ENCODE data around the gene MMEL1.
"Not testable (repeated sequence)": the region's sequence is repeated elsewhere in the genome, so short reads cannot be mapped to it uniquely, and the experiment has no call there.

MMEL1 gene

DNA sequence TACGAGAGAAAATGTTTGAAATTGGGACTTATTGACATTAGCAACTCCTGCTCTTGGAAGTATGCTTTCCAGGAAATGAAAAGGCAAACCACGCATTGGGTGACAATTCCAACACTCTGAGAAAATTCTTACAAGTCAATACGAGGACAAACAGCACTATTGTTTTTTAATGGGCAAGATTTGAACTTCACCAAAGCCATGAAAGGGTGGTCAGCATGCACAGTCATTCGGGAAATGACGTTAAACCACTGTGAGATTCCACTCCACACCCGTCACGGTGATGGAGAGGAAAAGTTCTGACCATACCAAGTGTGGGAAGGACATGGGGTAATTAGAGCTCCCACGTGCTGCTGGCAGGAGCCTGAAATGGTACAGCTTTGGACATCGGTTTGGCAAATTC, 58.5 kb downstream of the MMEL1 start:
- Histone ChIP-seq H3K27me3 (replicated peaks) (no peaks in the 10 kb centered on the region), H3K4me3 (ENCODE audit: low read depth, low read length) (no peak overlapping the region), H3K36me3 (replicated peaks) (no peaks in the 10 kb centered on the region), H3K27ac (no peak overlapping the region)
- in situ Hi-C loops (cut with HindIII; ENCODE audit: low pct_ligation_motif_present, low sequenced_read_pairs) = no loop called here
- DNase-seq = no peak
- TF ChIP-seq, protein P1, sequence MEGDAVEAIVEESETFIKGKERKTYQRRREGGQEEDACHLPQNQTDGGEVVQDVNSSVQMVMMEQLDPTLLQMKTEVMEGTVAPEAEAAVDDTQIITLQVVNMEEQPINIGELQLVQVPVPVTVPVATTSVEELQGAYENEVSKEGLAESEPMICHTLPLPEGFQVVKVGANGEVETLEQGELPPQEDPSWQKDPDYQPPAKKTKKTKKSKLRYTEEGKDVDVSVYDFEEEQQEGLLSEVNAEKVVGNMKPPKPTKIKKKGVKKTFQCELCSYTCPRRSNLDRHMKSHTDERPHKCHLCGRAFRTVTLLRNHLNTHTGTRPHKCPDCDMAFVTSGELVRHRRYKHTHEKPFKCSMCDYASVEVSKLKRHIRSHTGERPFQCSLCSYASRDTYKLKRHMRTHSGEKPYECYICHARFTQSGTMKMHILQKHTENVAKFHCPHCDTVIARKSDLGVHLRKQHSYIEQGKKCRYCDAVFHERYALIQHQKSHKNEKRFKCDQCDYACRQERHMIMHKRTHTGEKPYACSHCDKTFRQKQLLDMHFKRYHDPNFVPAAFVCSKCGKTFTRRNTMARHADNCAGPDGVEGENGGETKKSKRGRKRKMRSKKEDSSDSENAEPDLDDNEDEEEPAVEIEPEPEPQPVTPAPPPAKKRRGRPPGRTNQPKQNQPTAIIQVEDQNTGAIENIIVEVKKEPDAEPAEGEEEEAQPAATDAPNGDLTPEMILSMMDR (IDR thresholded peaks at IDR 0.05; ENCODE audit: low read depth, low read length, missing control alignments) = no peak

- in situ Hi-C loops (cut with HindIII; ENCODE audit: low pct_ligation_motif_present, low sequenced_read_pairs) = no loop called here
- no peak overlapping the region for H3K27ac ChIP-seq
- no peak for DNase-seq
- no peak overlapping the region for H3K4me3 ChIP-seq (ENCODE audit: low read depth, low read length)
- H3K36me3 ChIP-seq (replicated peaks) = no peaks in the 10 kb centered on the region
- no peaks in the 10 kb centered on the region for H3K27me3 ChIP-seq (replicated peaks)
- TF ChIP-seq, protein P1 (IDR thresholded peaks at IDR 0.05; ENCODE audit: low read depth, low read length, missing control alignments) = no peak
Measured at GRCh38 chr1:2573250-2573920, 59.4 kb downstream of the MMEL1 start.

DNA sequence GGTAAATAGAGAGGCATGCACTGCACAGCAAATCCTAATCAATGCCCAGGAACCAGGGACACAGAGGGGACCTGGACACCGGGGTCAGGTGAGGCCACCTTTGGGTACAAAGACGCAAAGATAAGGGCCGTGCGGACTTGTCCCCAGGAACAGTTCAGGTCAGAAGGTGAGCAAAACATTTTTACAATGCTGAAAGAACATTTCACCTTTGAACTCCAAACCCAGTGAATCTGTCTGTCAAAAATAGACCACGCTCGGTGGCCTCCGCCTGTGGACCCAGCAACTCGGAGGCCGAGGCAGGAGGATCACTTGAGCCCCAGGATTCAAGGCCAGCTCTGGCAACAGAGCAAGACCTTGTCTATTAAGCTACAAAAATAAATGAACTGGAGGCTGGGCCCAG, 61.5 kb downstream of the MMEL1 start:
- H3K4me3 ChIP-seq (ENCODE audit: low read depth, low read length) = no peak overlapping the region
- H3K27me3 ChIP-seq (replicated peaks) = no peaks in the 10 kb centered on the region
- TF ChIP-seq, protein P1 (IDR thresholded peaks at IDR 0.05; ENCODE audit: low read depth, low read length, missing control alignments) = no peak
- in situ Hi-C loops (cut with HindIII; ENCODE audit: low pct_ligation_motif_present, low sequenced_read_pairs) = no loop called here
- H3K36me3 ChIP-seq (replicated peaks) = no peaks in the 10 kb centered on the region
- H3K27ac ChIP-seq = no peak overlapping the region
- DNase-seq = no peak

- no peak for DNase-seq
- Histone ChIP-seq H3K27ac (no peak overlapping the region), H3K4me3 (ENCODE audit: low read depth, low read length) (no peak overlapping the region), H3K27me3 (replicated peaks) (no peaks in the 10 kb centered on the region), H3K36me3 (replicated peaks) (no peaks in the 10 kb centered on the region)
- in situ Hi-C loops (cut with HindIII; ENCODE audit: low pct_ligation_motif_present, low sequenced_read_pairs) = no loop called here
- TF ChIP-seq, protein P1 (IDR thresholded peaks at IDR 0.05; ENCODE audit: low read depth, low read length, missing control alignments) = no peak
Measured at GRCh38 chr1:2570332-2570731, 62.5 kb downstream of the MMEL1 start.

- H3K4me3 ChIP-seq (ENCODE audit: low read depth, low read length); in situ Hi-C loops (cut with HindIII; ENCODE audit: low pct_ligation_motif_present, low sequenced_read_pairs); DNase-seq; H3K27me3 ChIP-seq (replicated peaks); H3K27ac ChIP-seq; H3K36me3 ChIP-seq (replicated peaks): not testable (repeated sequence)
Measured at GRCh38 chr1:2569703-2570102, 63.1 kb downstream of the MMEL1 start.

- no peak overlapping the region for H3K27ac ChIP-seq
- no peaks in the 10 kb centered on the region for H3K27me3 ChIP-seq (replicated peaks)
- no peak for DNase-seq
- H3K4me3 ChIP-seq (ENCODE audit: low read depth, low read length) = no peak overlapping the region
- in situ Hi-C loops (cut with HindIII; ENCODE audit: low pct_ligation_motif_present, low sequenced_read_pairs) = no loop called here
- no peaks in the 10 kb centered on the region for H3K36me3 ChIP-seq (replicated peaks)
- TF ChIP-seq, protein P1 (IDR thresholded peaks at IDR 0.05; ENCODE audit: low read depth, low read length, missing control alignments) = no peak
Measured at GRCh38 chr1:2569060-2569459, 63.8 kb downstream of the MMEL1 start.

- in situ Hi-C loops (cut with HindIII; ENCODE audit: low pct_ligation_motif_present, low sequenced_read_pairs); H3K4me3 ChIP-seq (ENCODE audit: low read depth, low read length); H3K36me3 ChIP-seq (replicated peaks); DNase-seq; H3K27ac ChIP-seq; H3K27me3 ChIP-seq (replicated peaks): not testable (repeated sequence)
Measured at GRCh38 chr1:2568187-2568816, 64.5 kb downstream of the MMEL1 start.

Data from brain microvascular endothelial cell (primary cell).